ENCODE results near the gene BTBD9. TPM values are rescaled to one million over a fixed set of nuclear protein-coding genes. Genes with fewer than 3 reads are reported as not detected.

Gene BTBD9
- total RNA-seq, 1 experiment from 2014 or later: 8.9 TPM

DNA sequence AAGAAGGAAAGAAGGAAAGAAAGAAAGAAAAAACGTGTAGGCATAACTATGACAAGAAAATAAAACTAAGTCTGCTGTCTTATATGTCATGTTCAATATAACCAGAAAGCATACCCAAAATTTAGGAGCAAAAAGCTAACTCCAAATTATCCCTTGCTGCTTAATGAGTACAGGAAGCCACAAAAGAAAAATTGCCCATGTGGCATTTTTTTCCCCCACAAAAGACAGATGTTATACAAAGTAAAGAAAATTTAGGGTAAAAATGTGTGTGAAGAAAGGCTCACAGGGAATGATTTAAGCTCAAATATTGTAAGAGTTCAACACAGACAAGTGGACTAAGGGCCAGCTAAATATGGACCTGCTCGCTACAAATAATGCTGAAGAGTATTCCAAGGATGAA lies 263.8 kb downstream of the BTBD9 start:
- no peaks in the 10 kb centered on the region for H3K27me3 Mint-ChIP-seq (ENCODE audit: low read depth)
- no CpG with 5 or more reads among the region's 2 CpGs for WGBS (ENCODE audit: extremely low coverage, insufficient read length, low lambda C conversion rate)

More for the DNA sequence above, 263.8 kb downstream of the BTBD9 start:
- Histone ChIP-seq H2AFZ (ENCODE audit: low read length) (no peak overlapping the region), H2AK5ac (ENCODE audit: insufficient read length, low read length) (no peak overlapping the region), H3K27ac (ENCODE audit: insufficient read length, low read depth, low read length) (no peak overlapping the region), H4K5ac (ENCODE audit: insufficient read length, low read depth, low read length) (no peak overlapping the region), H3T11ph (ENCODE audit: low read length) (no peak overlapping the region), H3K23ac (ENCODE audit: insufficient read length, low read depth, low read length) (no peak overlapping the region), H4K91ac (ENCODE audit: insufficient read length, low read depth, low read length) (no peak overlapping the region), H4K20me1 (ENCODE audit: control insufficient read depth, insufficient read depth, insufficient read length) (no peaks in the 10 kb centered on the region), H3K27me3 (ENCODE audit: insufficient read depth, low read length) (no peaks in the 10 kb centered on the region), H3K79me2 (ENCODE audit: insufficient read depth, low read length) (no peaks in the 10 kb centered on the region), H3K23me2 (ENCODE audit: insufficient read length, low read depth, low read length, poor library complexity, severe bottlenecking) (no peaks in the 10 kb centered on the region), H2BK5ac (ENCODE audit: insufficient read length, low read length) (no peak overlapping the region), H3K4ac (ENCODE audit: low read depth, low read length) (no peak overlapping the region), H2BK20ac (ENCODE audit: low read depth, low read length, poor library complexity, severe bottlenecking) (no peak overlapping the region), H3K14ac (ENCODE audit: insufficient read depth, low read length) (no peak overlapping the region), H3K9ac (ENCODE audit: extremely low read depth, insufficient read length, low read length) (no peak overlapping the region), H3K4me2 (ENCODE audit: insufficient read depth, insufficient read length, low read length) (no peak overlapping the region), H3K18ac (ENCODE audit: insufficient read length, low read depth, low read length) (no peak overlapping the region), H3K56ac (ENCODE audit: insufficient read length, low read depth, low read length) (no peak overlapping the region), H2BK15ac (ENCODE audit: low read depth, low read length) (no peak overlapping the region), H3K79me1 (ENCODE audit: insufficient read depth, low read depth, low read length, poor library complexity, severe bottlenecking) (no peaks in the 10 kb centered on the region), H3K4me1 (ENCODE audit: insufficient read depth, low read length) (0 out of 2 replicates have a peak, but pooled peaks cover 3% of the 10 kb centered on the region), H4K8ac (replicated peaks; ENCODE audit: insufficient read length, low read depth, low read length) (no peak overlapping the region), H3K9me3 (ENCODE audit: control insufficient read depth, low read depth, low read length) (no peaks in the 10 kb centered on the region), H2BK12ac (ENCODE audit: insufficient read length, low read depth, low read length) (no peak overlapping the region), H2BK120ac (ENCODE audit: low read depth, low read length, poor library complexity, severe bottlenecking) (no peak overlapping the region)
- no peak for DNase-seq
- TF ChIP-seq, protein P1, sequence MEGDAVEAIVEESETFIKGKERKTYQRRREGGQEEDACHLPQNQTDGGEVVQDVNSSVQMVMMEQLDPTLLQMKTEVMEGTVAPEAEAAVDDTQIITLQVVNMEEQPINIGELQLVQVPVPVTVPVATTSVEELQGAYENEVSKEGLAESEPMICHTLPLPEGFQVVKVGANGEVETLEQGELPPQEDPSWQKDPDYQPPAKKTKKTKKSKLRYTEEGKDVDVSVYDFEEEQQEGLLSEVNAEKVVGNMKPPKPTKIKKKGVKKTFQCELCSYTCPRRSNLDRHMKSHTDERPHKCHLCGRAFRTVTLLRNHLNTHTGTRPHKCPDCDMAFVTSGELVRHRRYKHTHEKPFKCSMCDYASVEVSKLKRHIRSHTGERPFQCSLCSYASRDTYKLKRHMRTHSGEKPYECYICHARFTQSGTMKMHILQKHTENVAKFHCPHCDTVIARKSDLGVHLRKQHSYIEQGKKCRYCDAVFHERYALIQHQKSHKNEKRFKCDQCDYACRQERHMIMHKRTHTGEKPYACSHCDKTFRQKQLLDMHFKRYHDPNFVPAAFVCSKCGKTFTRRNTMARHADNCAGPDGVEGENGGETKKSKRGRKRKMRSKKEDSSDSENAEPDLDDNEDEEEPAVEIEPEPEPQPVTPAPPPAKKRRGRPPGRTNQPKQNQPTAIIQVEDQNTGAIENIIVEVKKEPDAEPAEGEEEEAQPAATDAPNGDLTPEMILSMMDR (conservative IDR thresholded peaks at IDR 0.05): no peak
- Mint-ChIP-seq H3K27ac (no peak overlapping the region), H3K9me3 (no peaks in the 10 kb centered on the region), H3K36me3 (ENCODE audit: insufficient read depth in 1 of 3, low read depth in 3 of 3) (no peaks in the 10 kb centered on the region), H3K4me1 (no peaks in the 10 kb centered on the region), H3K4me3 (no peak overlapping the region)

Data from H9 (cell line).